CD4-positive, CD25-positive, alpha-beta regulatory T cell (primary cell): Measurements from ENCODE around the gene P2RX2. TPM values are rescaled to one million over a fixed set of nuclear protein-coding genes. Genes with fewer than 3 reads are reported as not detected.

ENCODE experiments used
- ATAC-seq, 2 donors: fragments of 150-1000 bp; cut with Tn5 transposase; one replicate each; pipeline ENCODE4 v1.10.0; 2021; ENCODE audit warnings: low read depth in 2 of 2, moderate number of reproducible peaks in 2 of 2, moderate library complexity in 1 of 2
- DNase-seq, 3 donors: peaks; one replicate each; pipeline versions ENCODE4 v3.0.0 to v3.0.0-alpha.2; 2012 to 2022; ENCODE audit warnings: mixed read lengths in 1 of 3
- H3K27ac ChIP-seq: one replicate; pipeline ENCODE4 v1.7.0; 2013; ENCODE audit warnings: mild to moderate bottlenecking, low read length; ENCODE audit not compliant: insufficient read depth, poor library complexity, severe bottlenecking
- H3K27me3 ChIP-seq: one replicate; pipeline ENCODE4 v1.7.0; 2013; ENCODE audit warnings: low read length; ENCODE audit not compliant: control insufficient read depth, insufficient read depth
- H3K36me3 ChIP-seq: one replicate; pipeline ENCODE4 v1.7.0; 2013; ENCODE audit warnings: mild to moderate bottlenecking, low read length, moderate library complexity; ENCODE audit not compliant: control insufficient read depth, insufficient read depth
- H3K4me1 ChIP-seq: 2 replicates; pipeline ENCODE4 v1.7.0; 2013; ENCODE audit warnings: mild to moderate bottlenecking, low read length; ENCODE audit not compliant: insufficient read depth, control insufficient read depth, poor library complexity, severe bottlenecking
- H3K4me3 ChIP-seq: one replicate; pipeline ENCODE4 v1.7.0; 2013; ENCODE audit warnings: low read depth, mild to moderate bottlenecking, low read length, moderate library complexity
- H3K9me3 ChIP-seq, 2 experiments: 1 replicate in 1 of 2; 2 replicates in 1 of 2; pipeline ENCODE4 v1.7.0; 2013; ENCODE audit warnings: low read length in 2 of 2, mild to moderate bottlenecking in 1 of 2, moderate library complexity in 1 of 2; ENCODE audit not compliant: control insufficient read depth in 2 of 2
- H3K27ac Mint-ChIP-seq, 3 donors: one replicate each; pipeline ENCODE4 v1.8.0; 2020 to 2022; ENCODE audit warnings: mild to moderate bottlenecking in 3 of 3, mixed read lengths in 3 of 3, moderate library complexity in 2 of 3
- H3K27me3 Mint-ChIP-seq: one replicate; pipeline ENCODE4 v1.8.0; 2022; ENCODE audit warnings: mild to moderate bottlenecking, mixed read lengths
- H3K36me3 Mint-ChIP-seq: one replicate; pipeline ENCODE4 v1.8.0; 2020; ENCODE audit warnings: mixed read lengths
- H3K4me1 Mint-ChIP-seq, 4 donors: one replicate each; pipeline ENCODE4 v1.8.0; 2020 to 2022; ENCODE audit warnings: mixed read lengths in 4 of 4, mild to moderate bottlenecking in 1 of 4
- H3K4me3 Mint-ChIP-seq, 4 donors: one replicate each; pipeline ENCODE4 v1.8.0; 2020 to 2022; ENCODE audit warnings: mild to moderate bottlenecking in 4 of 4, mixed read lengths in 4 of 4, moderate library complexity in 3 of 4
- H3K9me3 Mint-ChIP-seq, 7 donors: one replicate each; pipeline ENCODE4 v1.8.0; 2020 to 2022; ENCODE audit warnings: mixed read lengths in 7 of 7, mild to moderate bottlenecking in 3 of 7, moderate library complexity in 2 of 7
- polyA plus RNA-seq, 4 donors: library from polyadenylated mRNA; unstranded; fragments of 300-500 nt; fragmentation: Illumina TruSeq; gene quantifications; one replicate each; pipeline ENCODE4 v1.2.3, GENCODE V29; 2021
- total RNA-seq: library from RNA; stranded (reverse); gene quantifications from one replicate; pipeline ENCODE4 v1.2.3, GENCODE V29; 2022

Gene P2RX2
- total and polyA plus RNA-seq, 5 donors from 2014 or later, result not detected

- DNase-seq (no peak), ATAC-seq (no peak)
- Histone ChIP-seq H3K36me3 (peaks cover 4% of the 10 kb centered on the region), H3K4me1 (no peaks in the 10 kb centered on the region), H3K27ac (no peak overlapping the region), H3K9me3 (no peaks in the 10 kb centered on the region), H3K4me3 (no peak overlapping the region), H3K27me3 (no peaks in the 10 kb centered on the region)
- H3K4me3 Mint-ChIP-seq, result peak overlapping the region in 1 of 4 donors; percentile 47
- H3K27ac Mint-ChIP-seq, result no peak overlapping the region
- peaks cover 18% of the 10 kb centered on the region for H3K36me3 Mint-ChIP-seq
- H3K27me3 Mint-ChIP-seq, result no peaks in the 10 kb centered on the region
- no peaks in the 10 kb centered on the region for H3K4me1 Mint-ChIP-seq
- no peaks in the 10 kb centered on the region for H3K9me3 Mint-ChIP-seq
Measured at GRCh38 chr12:132579744-132580143, 38.8 kb upstream of the P2RX2 start.

- ATAC-seq (no peak), DNase-seq (no peak)
- Mint-ChIP-seq H3K36me3 (peaks cover 18% of the 10 kb centered on the region), H3K4me1 (no peaks in the 10 kb centered on the region), H3K4me3 (no peak overlapping the region), H3K27ac (no peak overlapping the region), H3K9me3 (no peaks in the 10 kb centered on the region), H3K27me3 (no peaks in the 10 kb centered on the region)
- Histone ChIP-seq H3K36me3 (peaks cover 4% of the 10 kb centered on the region), H3K4me1 (no peaks in the 10 kb centered on the region), H3K27me3 (no peaks in the 10 kb centered on the region), H3K4me3 (no peak overlapping the region), H3K27ac (no peak overlapping the region), H3K9me3 (no peaks in the 10 kb centered on the region)
Measured at GRCh38 chr12:132580701-132581292, 37.8 kb upstream of the P2RX2 start.

GRCh38 chr12:132581348-132582057, 37.1 kb upstream of the P2RX2 start:
- H3K27ac Mint-ChIP-seq, result no peak overlapping the region
- no peaks in the 10 kb centered on the region for H3K4me1 Mint-ChIP-seq
- H3K4me3 Mint-ChIP-seq, result no peak overlapping the region
- H3K27me3 ChIP-seq, result no peaks in the 10 kb centered on the region
- no peak for ATAC-seq
- H3K9me3 Mint-ChIP-seq, result no peaks in the 10 kb centered on the region
- DNase-seq, result no peak
- no peaks in the 10 kb centered on the region for H3K27me3 Mint-ChIP-seq
- no peak overlapping the region for H3K4me3 ChIP-seq
- no peaks in the 10 kb centered on the region for H3K9me3 ChIP-seq
- H3K27ac ChIP-seq, result no peak overlapping the region
- peaks cover 18% of the 10 kb centered on the region for H3K36me3 Mint-ChIP-seq
- no peaks in the 10 kb centered on the region for H3K4me1 ChIP-seq
- peaks cover 4% of the 10 kb centered on the region for H3K36me3 ChIP-seq

- Mint-ChIP-seq H3K9me3 (no peaks in the 10 kb centered on the region), H3K27me3 (no peaks in the 10 kb centered on the region), H3K4me3 (no peak overlapping the region), H3K36me3 (peaks cover 18% of the 10 kb centered on the region), H3K4me1 (no peaks in the 10 kb centered on the region), H3K27ac (no peak overlapping the region)
- Histone ChIP-seq H3K4me3 (no peak overlapping the region), H3K27ac (no peak overlapping the region), H3K9me3 (no peaks in the 10 kb centered on the region), H3K4me1 (no peaks in the 10 kb centered on the region), H3K27me3 (no peaks in the 10 kb centered on the region), H3K36me3 (peaks cover 4% of the 10 kb centered on the region)
- DNase-seq, result no peak
- ATAC-seq, result no peak
Measured at GRCh38 chr12:132582058-132582420, 36.5 kb upstream of the P2RX2 start.

- Mint-ChIP-seq H3K27me3 (no peaks in the 10 kb centered on the region), H3K36me3 (peaks cover 16% of the 10 kb centered on the region), H3K27ac (no peak overlapping the region), H3K9me3 (no peaks in the 10 kb centered on the region), H3K4me3 (no peak overlapping the region), H3K4me1 (no peaks in the 10 kb centered on the region)
- H3K9me3 ChIP-seq, result no peaks in the 10 kb centered on the region
- peaks cover 4% of the 10 kb centered on the region for H3K36me3 ChIP-seq
- no peaks in the 10 kb centered on the region for H3K4me1 ChIP-seq
- ATAC-seq (no peak), DNase-seq (no peak)
- H3K4me3 ChIP-seq, result no peak overlapping the region
- no peaks in the 10 kb centered on the region for H3K27me3 ChIP-seq
- H3K27ac ChIP-seq, result no peak overlapping the region
Measured at GRCh38 chr12:132582582-132583410, 35.8 kb upstream of the P2RX2 start.

- Histone ChIP-seq H3K4me1 (no peaks in the 10 kb centered on the region), H3K9me3 (no peaks in the 10 kb centered on the region), H3K4me3 (no peak overlapping the region), H3K36me3 (peaks cover 4% of the 10 kb centered on the region), H3K27me3 (no peaks in the 10 kb centered on the region), H3K27ac (no peak overlapping the region)
- Mint-ChIP-seq H3K4me1 (no peaks in the 10 kb centered on the region), H3K9me3 (no peaks in the 10 kb centered on the region), H3K27me3 (no peaks in the 10 kb centered on the region), H3K27ac (no peak overlapping the region), H3K4me3 (no peak overlapping the region), H3K36me3 (peaks cover 12% of the 10 kb centered on the region)
- DNase-seq (no peak), ATAC-seq (no peak)
Measured at GRCh38 chr12:132583411-132583710, 35.2 kb upstream of the P2RX2 start.

GRCh38 chr12:132583736-132584135, 34.8 kb upstream of the P2RX2 start:
- no peaks in the 10 kb centered on the region for H3K4me1 ChIP-seq
- Mint-ChIP-seq H3K27ac (no peak overlapping the region), H3K9me3 (no peaks in the 10 kb centered on the region), H3K4me3 (no peak overlapping the region), H3K27me3 (no peaks in the 10 kb centered on the region), H3K36me3 (peaks cover 12% of the 10 kb centered on the region), H3K4me1 (no peaks in the 10 kb centered on the region)
- no peak for ATAC-seq
- peaks cover 4% of the 10 kb centered on the region for H3K36me3 ChIP-seq
- H3K27me3 ChIP-seq, result no peaks in the 10 kb centered on the region
- no peaks in the 10 kb centered on the region for H3K9me3 ChIP-seq
- no peak overlapping the region for H3K27ac ChIP-seq
- H3K4me3 ChIP-seq, result no peak overlapping the region
- no peak for DNase-seq
